Choroid plexus epithelial cell (primary cell): ENCODE results near the gene PLEKHA4.

Source experiments
- DNase-seq: peaks from one replicate; pipeline ENCODE4 v3.0.0-alpha.2; 2010; ENCODE audit warnings: low read depth
- H3K4me3 ChIP-seq: 2 replicates; pipeline ENCODE4 v1.5.1; 2011; ENCODE audit warnings: low read depth, mild to moderate bottlenecking, control low read depth, low read length, moderate library complexity
- CTCF ChIP-seq: conservative IDR thresholded peaks from 2 replicates; pipeline ENCODE4 v1.5.1; 2011; ENCODE audit warnings: low read depth, mild to moderate bottlenecking, control low read depth, inconsistent platforms, low read length, moderate library complexity

Gene PLEKHA4

GRCh38 chr19:48867123-48867745 is 1.2 kb downstream of the PLEKHA4 start:
- no peak for DNase-seq
- no peak for TF ChIP-seq CTCF
- H3K4me3 ChIP-seq: peak overlapping the region; percentile 60

GRCh38 chr19:48866692-48867091 is 1.7 kb downstream of the PLEKHA4 start:
- TF ChIP-seq CTCF: no peak
- DNase-seq: no peak
- H3K4me3 ChIP-seq: peak overlapping the region; percentile 60

- no peak for DNase-seq
- H3K4me3 ChIP-seq: no peak overlapping the region
- no peak for TF ChIP-seq CTCF
Measured at GRCh38 chr19:48862827-48863226, 5.6 kb downstream of the PLEKHA4 start.

GRCh38 chr19:48861313-48861712 is 7.1 kb downstream of the PLEKHA4 start:
- TF ChIP-seq CTCF: no peak
- no peak overlapping the region for H3K4me3 ChIP-seq
- DNase-seq: no peak

DNA sequence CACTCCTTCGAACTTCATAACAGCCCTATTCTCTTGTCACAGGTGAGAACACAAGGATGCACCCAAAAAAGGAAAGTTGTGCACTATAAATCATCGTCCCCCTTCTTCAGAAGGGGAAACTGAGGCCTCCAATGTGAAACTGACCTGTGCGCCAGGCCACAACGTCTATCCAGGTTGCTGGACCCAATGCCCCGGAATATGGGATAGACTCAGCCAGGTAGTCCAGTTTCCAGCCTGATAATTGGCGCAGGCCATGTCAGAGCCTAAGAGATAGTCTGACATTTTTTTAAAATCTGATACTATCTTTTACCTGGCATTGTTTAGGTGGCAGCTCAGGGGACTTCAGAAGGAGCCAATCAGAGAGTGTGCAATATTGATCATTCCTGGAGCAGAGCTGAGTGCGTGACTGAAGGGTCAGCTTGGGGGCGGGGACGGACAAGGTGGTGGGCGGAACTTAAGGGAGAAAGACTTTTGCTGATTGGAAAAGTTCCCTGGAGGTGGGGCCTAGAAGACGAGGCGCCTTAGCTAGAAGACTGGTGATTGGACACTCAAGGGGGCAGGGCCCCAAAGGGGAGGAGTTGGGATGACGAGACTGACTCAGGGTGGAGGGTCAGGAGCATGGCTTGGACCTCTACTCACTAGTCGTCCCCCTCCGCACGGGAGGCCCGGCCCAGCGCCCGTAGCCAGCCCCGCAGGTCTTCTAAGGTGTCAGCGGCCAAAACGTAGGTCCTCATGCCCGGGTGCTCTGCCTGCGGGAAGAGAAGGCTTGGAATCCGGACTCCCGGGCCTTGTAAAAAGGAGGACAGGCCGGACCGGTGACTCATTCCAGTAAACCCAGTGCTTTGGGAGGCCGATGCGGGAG is 8.5 kb downstream of the PLEKHA4 start:
- no peak for DNase-seq
- H3K4me3 ChIP-seq: no peak overlapping the region
- TF ChIP-seq CTCF: no peak

DNA sequence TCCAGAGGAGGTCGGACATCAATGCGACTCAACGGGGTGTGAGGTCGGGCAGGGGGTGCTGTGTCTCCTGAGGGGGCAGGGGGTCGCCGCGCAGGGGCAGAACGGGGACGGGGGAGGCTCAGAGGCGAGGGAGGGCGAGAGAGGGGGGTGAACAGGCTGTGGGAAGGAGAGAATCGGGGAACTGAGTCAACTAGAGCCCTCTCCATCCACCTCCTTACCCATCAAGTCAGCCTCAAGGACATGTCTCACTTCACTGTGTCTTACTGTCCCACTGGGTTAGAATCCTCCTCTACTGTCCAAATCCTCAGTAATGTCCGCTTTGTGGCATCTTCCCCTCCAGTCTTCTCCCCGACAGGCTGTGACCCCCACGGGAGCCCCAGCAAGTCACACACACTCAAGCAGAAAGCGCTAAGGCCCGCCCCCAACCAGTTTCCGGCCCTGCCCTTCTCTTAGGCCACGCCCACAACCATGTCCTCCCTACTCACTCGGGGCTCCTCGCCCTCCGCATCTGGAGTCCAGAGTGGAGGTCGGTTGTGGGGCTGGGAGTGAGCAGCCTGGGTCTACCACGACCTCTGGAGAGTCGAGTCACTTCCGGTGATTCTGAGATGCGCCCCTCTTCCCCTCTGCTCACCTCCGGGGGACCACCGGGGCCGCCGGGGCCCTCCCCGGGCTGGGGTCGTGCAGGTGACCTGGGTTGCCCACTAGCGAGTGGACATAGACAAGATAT is 9.3 kb downstream of the PLEKHA4 start:
- H3K4me3 ChIP-seq: no peak overlapping the region
- TF ChIP-seq CTCF: no peak
- DNase-seq: no peak
